ENCODE measurements around the gene BMP4. TPM values are rescaled to one million over a fixed set of nuclear protein-coding genes. Genes with fewer than 3 reads are reported as not detected.
"Not testable (repeated sequence)": the region's sequence is repeated elsewhere in the genome, so short reads cannot be mapped to it uniquely, and the experiment has no call there.

Gene BMP4
- total RNA-seq, 3 donors from 2014 or later, result 17.0 to 51.8 (median 17.7) TPM

GRCh38 chr14:53999061-53999488 is 42.5 kb upstream of the BMP4 start:
- H3K4me1 ChIP-seq, result no peaks in the 10 kb centered on the region
- H3K27ac ChIP-seq, result no peak overlapping the region
- TF ChIP-seq POLR2AphosphoS5 (IDR thresholded peaks at IDR 0.05), result no peak
- no peak for TF ChIP-seq CTCF (IDR thresholded peaks at IDR 0.05)
- intact Hi-C loops (cut with DNase I; ENCODE audit: low total_unique reads), result no loop called here
- H3K36me3 ChIP-seq, result no peaks in the 10 kb centered on the region
- no peaks in the 10 kb centered on the region for H3K9me3 ChIP-seq
- H3K27me3 ChIP-seq, result no peaks in the 10 kb centered on the region
- H3K4me3 ChIP-seq, result no peak overlapping the region
- DNase-seq (ENCODE audit: low spot score in 2 of 2), result no peak

- intact Hi-C loops (cut with DNase I; ENCODE audit: low total_unique reads), result no loop called here
- H3K27ac ChIP-seq, result no peak overlapping the region
- no peak overlapping the region for H3K4me3 ChIP-seq
- no peak for DNase-seq (ENCODE audit: low spot score in 2 of 2)
- H3K36me3 ChIP-seq, result no peaks in the 10 kb centered on the region
- H3K9me3 ChIP-seq, result no peaks in the 10 kb centered on the region
- no peaks in the 10 kb centered on the region for H3K4me1 ChIP-seq
- TF ChIP-seq POLR2A (IDR thresholded peaks at IDR 0.05) (no peak), POLR2AphosphoS5 (IDR thresholded peaks at IDR 0.05) (no peak), CTCF (IDR thresholded peaks at IDR 0.05) (no peak)
- H3K27me3 ChIP-seq, result no peaks in the 10 kb centered on the region
Measured at GRCh38 chr14:53996041-53996440, 39.4 kb upstream of the BMP4 start.

GRCh38 chr14:53993920-53994607 is 37.4 kb upstream of the BMP4 start:
- H3K27ac ChIP-seq, result no peak overlapping the region
- intact Hi-C loops (cut with DNase I; ENCODE audit: low total_unique reads), result no loop called here
- no peaks in the 10 kb centered on the region for H3K27me3 ChIP-seq

GRCh38 chr14:53990978-53991377 is 34.4 kb upstream of the BMP4 start:
- TF ChIP-seq POLR2AphosphoS5 (IDR thresholded peaks at IDR 0.05) (no peak), POLR2A (IDR thresholded peaks at IDR 0.05) (no peak), CTCF (IDR thresholded peaks at IDR 0.05) (no peak)
- DNase-seq (ENCODE audit: low spot score in 2 of 2), result no peak
- intact Hi-C loops (cut with DNase I; ENCODE audit: low total_unique reads), result no loop called here
- Histone ChIP-seq H3K36me3 (no peaks in the 10 kb centered on the region), H3K27ac (no peak overlapping the region), H3K4me3 (no peak overlapping the region), H3K4me1 (no peaks in the 10 kb centered on the region), H3K9me3 (peaks cover 0 to 10% of the 10 kb centered on the region in 2 donors), H3K27me3 (no peaks in the 10 kb centered on the region)

More at GRCh38 chr14:53993920-53994607, 37.4 kb upstream of the BMP4 start:
- no peak for DNase-seq (ENCODE audit: low spot score in 2 of 2)
- Histone ChIP-seq H3K9me3 (no peaks in the 10 kb centered on the region), H3K4me3 (no peak overlapping the region), H3K36me3 (no peaks in the 10 kb centered on the region), H3K4me1 (no peaks in the 10 kb centered on the region)
- TF ChIP-seq POLR2AphosphoS5 (IDR thresholded peaks at IDR 0.05) (no peak), POLR2A (IDR thresholded peaks at IDR 0.05) (no peak), CTCF (IDR thresholded peaks at IDR 0.05) (no peak)

GRCh38 chr14:53986718-53987117 is 30.1 kb upstream of the BMP4 start:
- H3K27ac ChIP-seq; H3K27me3 ChIP-seq; intact Hi-C loops (cut with DNase I; ENCODE audit: low total_unique reads); DNase-seq (ENCODE audit: low spot score in 2 of 2); H3K4me3 ChIP-seq; H3K4me1 ChIP-seq; H3K36me3 ChIP-seq: not testable (repeated sequence)
- H3K9me3 ChIP-seq, result peaks cover 5 to 25% of the 10 kb centered on the region in 2 donors

- H3K27me3 ChIP-seq; H3K27ac ChIP-seq; H3K4me1 ChIP-seq; H3K4me3 ChIP-seq; intact Hi-C loops (cut with DNase I; ENCODE audit: low total_unique reads); H3K36me3 ChIP-seq; DNase-seq (ENCODE audit: low spot score in 2 of 2): not testable (repeated sequence)
- peaks cover 5 to 25% of the 10 kb centered on the region in 2 donors for H3K9me3 ChIP-seq
Measured at GRCh38 chr14:53984958-53985357, 28.3 kb upstream of the BMP4 start.

Measured in breast epithelium (tissue), 4 donors.